Middle frontal gyrus (tissue), 1 donor: ENCODE measurements around the gene SHB.

Experiments used
- DNase-seq: peaks from one replicate; pipeline ENCODE4 v3.0.0-alpha.2; 2015; ENCODE audit warnings: low spot score; ENCODE audit errors: extremely low spot score

The SHB gene

DNA sequence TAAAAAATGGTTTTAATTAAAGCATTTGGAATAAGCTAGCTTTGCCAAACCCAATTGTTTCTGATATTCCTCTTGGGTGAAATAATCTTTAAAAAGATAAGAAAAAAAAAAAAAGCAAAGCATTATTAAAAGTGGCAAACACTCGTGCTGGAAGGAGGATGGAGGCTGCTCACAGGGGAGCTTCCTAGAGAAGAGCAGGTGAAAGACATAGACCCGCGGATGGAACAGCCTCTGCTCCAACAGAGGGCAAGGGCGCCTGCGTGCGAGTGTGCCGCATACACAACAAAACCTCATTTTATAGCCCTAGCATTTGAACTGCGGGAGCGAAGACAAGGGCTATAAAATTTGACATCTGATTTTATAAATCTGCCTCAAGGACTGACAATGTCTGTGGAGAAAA lies 131.7 kb downstream of the SHB start:
- no peak for DNase-seq

DNA sequence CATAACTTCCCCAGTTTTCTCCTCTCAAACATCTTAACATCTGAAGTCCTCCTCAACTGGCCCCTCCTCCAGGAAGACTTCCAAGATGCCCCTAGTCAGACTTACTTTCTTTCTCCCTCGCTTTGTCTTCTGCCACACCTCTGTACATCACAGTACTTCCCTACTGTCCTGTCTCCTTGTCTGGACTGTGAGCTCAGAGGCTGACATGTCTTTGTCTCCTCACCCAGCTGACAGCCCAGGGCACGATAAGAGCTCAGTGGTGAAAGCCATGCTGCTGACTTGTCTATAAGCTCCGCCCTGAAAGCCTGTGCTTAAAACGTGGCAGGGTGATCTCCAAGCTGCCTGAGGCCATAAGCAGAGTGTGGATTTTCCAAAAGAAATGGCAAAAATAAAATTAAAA lies 132.1 kb downstream of the SHB start:
- DNase-seq: no peak

DNA sequence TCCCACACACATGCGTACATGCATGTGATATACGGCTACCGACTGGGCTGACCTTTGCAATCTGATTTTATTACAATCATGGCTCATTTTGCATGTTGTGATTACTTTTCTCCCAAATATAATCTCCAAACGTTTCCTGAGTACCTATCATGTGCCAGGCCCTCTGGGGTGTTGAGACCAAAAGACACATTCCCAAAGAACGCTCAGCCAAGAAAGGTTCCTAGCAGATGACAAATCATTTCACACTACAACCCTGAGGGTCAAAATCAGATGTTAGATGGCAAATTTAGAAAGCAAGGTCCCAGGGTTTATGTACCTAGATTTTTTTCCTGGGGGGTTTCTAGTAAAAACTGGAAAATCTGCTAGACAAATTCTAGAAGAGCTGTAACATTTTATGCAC lies 132.7 kb downstream of the SHB start:
- DNase-seq: no peak

DNA sequence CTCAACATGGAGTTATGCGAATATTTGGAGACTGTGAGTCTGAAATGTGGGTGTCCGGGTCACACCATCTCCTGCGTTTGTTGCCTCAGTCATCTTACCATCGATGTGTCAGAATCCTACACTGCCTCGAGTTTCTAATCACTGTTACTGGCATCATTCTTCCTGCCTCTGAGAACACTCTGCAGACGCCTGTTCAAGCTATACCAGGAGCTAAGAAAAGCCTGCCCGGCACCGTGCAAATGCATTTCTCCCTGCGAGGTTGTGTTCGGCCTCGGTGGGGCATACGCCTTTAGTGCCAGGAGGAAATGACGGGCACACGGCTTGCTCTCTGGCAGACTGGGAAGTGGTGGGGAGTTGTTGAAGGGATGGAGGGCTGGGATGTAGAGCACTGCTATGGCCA lies 133.9 kb downstream of the SHB start:
- DNase-seq: no peak

DNA sequence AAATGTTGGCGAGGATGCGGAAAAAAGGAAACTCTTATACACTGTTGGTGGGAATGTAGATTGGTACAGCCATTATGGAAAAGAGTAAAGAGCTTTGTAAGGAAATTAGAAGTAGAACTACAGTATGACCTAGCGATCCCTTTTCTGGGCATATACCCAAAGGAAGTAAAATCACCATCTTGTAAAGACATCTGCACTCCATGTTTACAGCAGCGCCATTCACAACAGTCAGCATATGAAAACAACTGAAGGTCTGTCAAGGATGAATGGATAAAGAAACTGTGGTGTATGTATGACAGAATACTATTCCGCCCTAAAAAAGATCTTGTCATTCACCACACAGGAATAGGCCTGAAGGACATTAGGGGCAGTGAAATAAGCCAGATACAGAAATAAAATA lies 137.4 kb downstream of the SHB start:
- no peak for DNase-seq

DNA sequence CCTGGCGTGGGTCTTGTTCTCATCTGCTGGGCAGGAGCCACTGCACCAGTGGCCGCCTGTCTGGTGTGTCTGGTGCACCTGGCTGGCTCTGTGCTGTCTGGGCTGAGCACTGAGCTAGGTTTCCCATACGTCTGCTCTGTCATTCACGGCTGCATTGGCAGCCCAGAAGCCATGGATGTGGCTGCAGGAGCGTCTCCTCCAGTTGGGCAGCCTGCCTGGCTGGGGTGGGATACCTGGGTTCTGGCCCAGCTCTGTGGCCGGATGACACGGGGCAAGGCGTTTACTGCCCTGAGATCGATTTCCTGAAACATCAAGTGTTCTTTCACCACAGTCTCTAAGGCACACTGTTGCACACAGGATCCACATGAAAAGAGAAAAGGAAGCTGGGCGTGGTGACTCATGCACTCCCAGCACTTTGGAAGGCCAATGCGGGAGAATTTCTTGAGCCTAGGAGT lies 139.6 kb downstream of the SHB start:
- DNase-seq: no peak

DNA sequence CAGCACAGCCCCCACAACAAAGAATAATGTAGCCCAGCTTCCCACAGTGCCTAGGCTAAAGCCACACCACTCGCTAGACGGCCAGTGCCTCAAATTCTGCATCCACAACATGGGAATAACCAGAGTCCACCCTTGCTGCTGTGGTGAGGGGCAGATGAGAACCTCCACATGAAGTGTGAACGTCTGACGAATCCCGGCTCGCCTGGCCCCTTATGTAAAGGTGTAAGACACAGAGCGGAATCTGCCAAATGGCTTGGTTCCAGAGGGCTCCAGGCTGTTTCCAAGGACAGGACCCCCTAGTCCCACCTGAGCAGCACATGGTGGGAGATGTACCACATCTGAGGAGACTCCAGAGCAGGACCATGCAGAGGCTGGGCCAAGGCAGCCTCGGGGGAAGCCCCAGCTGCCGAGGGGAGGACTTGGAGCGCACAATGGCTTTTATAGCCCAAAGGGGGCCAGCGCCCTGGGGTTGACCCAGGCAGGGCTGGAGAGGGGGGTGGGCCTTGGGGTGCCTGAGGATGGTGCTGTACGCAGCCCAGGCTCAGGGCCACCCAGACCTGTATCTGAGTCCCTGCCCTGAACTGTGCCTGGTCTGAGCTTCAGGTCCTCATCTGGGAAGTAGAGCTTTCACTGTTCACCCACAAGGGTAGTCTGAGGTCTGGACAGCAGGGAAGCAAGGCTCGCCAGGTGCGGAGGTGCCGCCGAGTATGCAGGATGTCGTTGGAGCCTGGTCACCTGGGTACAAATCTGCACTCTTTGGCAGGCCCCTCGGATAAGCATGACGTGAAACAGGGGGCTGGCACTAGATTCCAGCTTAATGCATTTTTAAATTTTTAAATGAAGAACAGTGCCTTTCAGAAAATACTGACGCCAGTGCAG lies 140.2 kb downstream of the SHB start:
- no peak for DNase-seq

DNA sequence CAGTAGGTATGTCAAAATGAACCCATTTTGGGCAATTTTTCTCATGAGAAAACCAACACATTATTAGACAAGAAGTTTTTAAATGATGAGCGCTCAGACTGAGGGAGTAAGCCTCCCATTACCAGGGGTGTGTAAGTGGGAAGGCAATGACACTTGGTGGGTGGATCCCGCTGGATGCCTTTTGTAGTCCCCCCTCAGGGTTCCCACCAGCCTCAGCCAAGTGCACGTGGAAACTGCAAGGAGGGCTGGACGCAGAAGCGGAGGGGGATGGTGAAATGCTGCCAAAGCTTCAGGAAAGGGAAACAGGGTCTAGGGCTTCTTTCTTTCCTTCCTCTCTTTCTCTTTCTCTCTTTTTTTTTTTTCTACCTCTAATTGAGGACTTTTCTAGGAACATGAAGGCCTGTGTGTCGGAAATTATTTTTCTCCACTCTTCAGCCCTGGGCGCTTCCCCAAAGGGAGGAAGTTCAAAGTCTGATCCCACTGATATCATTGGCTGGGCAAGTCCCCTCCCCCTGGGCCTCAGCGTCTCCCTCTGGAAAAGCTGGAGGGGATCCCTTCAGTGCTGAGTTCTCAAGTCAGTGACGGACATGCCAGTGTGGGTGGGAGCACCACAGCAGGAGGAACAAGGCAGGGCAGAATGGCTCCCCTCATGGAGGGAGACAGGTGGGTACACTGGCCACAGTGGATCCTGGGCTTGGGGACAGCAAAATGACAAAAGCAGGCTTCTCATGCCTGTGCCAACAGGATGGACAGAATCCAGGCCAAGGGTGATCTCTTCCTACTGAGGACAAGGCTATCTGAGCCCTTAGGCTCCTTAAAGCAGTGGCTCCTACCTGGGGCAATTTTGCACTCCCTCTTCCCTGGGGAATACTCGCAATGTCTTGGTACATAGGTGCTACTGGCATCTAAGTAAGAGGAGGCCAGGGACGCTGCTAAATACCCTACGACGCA lies 141.2 kb downstream of the SHB start:
- DNase-seq: no peak

DNA sequence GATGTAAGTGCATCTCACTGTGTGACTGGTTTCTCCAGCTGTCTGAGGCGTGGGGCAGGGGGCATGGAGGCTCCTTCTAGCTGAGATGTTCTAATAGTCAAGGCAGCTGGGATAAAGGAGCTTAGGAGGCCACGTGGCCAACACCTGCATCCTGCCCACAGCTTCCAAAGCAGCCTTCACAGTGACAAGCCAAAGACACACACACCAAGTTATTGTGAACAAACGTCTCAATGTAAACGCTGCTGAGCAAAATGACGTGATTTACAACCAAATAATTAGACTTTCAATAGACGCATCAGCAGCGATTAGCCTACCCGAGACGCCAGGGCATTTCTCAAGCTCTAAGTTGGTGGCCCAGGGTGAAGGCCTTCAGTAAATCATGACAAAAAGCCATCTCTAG lies 141.9 kb downstream of the SHB start:
- DNase-seq: no peak

DNA sequence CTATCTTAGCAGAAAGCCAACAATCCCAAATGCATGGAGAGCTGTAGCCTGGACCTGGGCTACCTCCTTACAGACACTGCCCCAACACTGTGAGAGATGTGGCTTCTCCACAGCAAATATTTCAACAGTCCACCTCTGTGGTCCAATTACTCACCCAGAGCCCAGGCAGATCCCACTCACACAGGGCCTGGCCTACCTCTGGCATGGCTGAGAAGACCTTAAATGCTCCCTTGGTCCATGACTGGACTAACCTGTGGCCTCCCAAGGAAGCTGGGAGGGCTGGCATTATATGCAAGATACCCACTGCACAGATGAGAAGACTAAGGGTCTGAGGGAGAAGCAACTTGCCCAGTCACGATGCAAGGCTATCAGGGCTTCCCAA lies 142.3 kb downstream of the SHB start:
- no peak for DNase-seq

DNA sequence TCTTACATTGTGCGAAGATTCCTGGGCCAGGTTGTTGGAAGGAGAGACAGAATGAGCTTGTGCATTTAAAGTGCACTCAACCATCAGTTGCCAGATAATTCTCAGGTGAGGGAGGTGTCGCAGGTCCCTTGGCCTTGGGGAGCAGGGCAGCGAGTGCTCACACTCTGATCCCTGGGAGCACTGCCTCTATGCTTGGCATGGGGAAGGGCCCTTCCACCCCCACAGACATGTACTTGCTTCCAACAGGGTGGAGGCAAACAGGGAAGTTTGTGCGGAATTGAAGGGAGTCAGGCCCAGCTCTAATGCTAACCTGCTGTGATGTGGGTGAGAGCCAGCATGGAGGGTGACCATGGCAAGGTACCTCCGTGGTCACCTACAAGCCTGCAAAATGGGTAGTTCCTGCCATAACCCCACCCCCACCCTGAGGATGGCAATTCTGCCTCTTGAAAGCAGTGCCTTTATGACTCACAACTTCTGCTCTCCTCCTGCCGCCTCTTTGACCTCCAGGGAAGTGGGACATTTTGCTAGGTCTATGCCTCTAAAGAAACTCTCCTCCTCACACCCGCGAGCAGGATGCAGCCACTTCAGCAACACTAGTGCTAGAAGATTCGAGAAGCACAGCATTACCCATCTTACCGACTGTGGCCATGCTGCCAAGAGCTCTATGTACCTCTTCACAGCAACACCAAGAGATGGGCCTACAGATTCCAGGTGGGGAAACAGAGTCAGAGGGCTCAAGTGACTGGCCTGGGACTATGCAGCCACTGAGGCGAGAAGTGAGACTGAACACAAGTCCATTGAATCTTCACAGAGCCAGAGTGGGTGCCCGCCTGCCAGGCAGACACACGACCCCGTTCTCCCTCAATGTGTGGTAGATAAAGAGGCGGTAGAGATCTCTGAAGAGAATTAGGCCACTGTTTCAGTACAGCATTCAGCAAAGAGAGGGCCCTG lies 143.0 kb downstream of the SHB start:
- no peak for DNase-seq

DNA sequence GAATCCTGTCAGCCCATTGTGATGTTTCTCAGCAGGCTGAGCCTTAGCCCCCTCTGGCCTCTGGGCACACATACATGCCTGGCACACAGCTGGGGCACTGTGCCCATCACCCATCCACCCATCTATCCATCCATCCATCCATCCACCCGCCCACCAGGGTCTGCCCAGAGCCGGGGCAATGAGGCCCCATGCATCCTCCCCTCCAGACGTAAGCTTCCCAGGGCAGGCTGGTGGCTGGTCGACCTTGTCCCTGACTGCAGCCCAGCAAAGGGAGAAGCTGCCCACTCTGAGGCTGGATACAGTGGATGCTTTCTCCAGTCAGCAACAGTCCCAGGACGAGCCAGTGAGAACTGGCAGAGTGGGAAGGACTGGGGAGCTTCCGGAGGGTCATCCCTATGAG lies 144.0 kb downstream of the SHB start:
- DNase-seq: no peak

DNA sequence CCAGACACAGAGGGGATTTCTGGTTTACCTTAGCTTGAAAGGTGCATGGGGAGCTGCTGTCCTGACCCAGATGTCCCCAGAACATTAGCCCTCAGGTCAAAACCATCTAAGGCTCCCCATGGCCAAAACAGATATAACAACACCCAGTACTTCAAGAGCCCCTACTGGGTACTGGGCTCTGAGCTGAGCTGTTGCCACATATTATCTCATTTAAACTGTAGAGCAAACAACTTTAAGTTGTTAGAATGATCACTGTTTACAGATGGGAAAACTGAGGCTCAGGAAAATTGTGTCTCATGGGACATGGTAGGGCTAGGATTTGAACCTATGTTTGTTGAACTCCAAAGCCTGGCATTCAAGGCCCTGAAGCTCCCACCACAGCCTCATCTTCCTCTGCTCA lies 144.5 kb downstream of the SHB start:
- DNase-seq: no peak

DNA sequence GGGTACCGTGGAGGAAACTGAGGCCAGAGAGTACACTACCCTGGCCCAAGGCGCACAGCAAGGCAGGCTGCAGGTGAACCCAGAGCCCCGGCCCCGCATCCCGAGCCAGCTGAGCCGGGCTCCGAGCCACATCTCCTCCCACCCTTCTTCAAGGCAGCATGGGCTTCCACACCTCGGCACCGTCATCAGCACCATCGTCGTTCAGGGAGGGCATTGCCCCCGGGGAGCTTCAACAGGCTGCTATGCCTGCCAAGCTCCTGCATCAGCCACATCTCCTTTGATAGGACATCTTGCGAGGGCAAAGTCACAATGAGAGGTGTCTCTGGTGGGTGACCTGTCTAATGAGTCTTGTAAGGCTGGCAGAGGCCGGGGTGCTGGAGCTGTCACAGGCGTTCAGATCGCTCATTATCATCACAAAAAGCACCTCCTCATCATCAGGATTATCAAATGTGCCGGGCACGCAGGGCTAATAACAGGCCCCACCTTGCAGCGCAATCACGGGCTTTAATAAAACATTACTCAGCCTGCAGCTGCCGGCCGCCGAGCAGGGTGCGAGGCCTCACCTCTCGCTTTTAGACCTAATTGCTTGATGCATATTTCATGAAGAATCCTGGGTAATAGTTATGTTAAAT lies 145.1 kb downstream of the SHB start:
- no peak for DNase-seq

DNA sequence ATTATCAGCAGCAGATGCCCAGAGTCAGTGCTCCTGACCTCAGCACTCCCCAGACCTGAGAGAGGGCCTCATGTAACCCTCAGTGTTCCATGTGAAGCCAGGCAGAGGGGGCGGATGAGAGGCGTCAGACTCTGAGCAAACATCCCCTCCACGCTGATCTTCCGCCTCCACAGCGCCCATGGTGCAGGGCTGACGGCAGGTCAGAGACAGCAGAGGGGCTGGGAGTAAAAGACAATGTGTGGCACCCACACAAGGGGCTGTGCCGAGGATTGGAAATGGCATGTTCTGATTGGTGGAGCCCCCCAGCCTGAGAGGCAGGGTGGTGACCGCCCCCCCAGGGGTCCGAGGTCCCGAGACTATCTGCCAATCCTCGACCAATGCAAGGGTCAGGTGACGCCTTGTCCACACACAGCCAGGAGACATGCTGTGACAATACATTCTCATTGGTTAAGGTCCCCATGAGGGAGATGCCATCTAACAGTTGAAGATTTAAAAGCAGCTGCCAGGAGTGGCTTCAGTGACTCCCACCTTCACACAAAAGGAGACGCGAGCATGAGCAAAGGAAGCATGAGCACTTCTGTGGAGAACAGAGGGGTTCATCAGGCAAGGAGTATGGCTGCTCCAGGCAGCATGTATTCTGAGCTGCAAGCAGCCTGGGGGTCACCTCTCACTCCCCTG lies 145.8 kb downstream of the SHB start:
- DNase-seq: no peak

DNA sequence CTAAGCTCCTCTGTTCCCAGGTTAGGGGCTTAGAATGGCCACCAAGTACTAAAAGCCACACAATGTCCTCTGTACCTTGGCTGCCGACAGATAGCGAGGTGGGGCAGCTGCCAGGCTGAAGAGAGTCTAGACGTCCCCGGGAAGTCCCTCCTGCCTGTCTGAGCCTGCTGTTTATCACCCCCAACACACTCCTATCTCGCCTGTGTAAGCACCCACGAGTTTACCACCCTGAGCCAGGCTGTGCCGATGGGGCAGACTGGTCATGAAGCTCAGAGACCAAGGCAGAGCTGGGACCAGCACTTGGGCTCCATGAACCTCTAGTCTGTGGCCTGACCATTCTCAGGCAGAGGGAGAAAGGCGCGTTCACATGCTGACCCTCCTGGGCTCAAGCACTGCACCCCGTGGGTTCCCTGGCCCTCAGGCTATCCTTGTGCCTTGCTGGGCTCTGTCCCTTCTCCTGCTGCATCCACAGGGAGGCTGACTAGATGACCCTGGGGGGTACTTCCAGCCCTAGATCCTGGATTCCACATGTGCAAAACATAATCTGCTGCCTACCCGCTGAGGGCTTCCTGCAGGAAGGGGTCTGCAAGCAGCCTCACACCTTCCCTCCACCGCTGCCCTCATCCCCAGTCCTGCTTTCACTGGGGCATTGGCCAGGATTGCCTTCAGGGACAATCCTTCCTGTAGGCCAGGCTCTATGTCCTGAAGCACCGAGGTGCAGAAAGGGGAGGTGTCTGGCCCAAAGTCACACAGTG lies 146.5 kb downstream of the SHB start:
- DNase-seq: no peak

DNA sequence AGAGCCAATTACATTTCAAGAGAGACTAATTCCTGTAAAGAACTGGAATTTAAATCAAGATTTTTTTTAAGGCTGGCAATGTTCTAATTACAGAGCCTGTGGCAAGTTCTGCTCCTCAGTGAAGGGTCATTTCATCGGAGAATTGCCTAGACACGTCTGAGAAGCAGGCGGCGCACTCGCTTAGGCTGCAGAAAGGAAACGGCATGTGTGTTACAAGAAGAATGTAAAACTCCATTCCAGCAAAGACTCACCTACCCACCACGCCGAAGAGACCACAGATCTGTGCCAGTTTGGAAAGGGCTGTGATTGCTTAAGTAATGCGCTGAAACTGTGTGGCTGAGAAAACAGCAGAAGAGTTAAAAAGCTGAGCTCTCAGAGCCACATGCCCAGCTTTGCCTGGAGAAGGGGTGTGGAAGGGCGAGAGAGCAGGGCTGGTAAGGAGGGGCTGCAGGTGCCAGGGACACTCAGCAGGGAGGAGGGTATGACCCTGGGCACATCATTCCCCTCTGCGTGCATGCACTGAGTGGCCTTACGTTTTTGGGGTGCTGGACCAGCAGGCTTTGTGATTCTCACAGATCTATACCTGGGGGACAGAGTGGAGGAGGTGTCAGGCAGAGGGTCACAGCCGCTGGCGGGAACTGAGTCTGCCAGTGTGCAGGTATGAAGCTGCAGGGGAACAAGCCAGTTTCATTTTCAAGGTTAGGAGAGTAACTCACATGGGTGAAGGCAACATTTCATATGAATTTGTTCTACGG lies 147.3 kb downstream of the SHB start:
- DNase-seq: no peak

DNA sequence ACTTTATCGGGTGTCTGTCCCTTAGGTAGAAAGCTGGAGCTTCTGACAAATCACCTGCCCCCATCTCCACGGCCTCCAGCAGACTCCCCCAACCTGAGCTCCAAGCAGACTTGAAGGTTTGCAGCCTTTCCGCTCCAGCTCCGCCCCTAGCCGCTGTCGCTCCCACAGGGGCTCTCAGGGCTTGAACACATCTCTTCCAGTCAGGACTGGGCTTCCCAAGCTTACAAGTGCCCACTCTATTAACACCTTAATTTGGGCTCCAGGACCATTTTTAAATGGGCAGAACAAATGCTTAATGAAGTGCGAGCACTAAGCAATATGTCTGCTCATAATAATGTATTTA lies 147.9 kb downstream of the SHB start:
- DNase-seq: no peak
